ENCODE results near the gene MEI4.

MEI4 gene

GRCh38 chr6:77972334-77972733 is 319.5 kb downstream of the MEI4 start:
- DNase-seq (ENCODE audit: low spot score): no peak
